HTERT RPE-1 (cell line): ENCODE data around the gene IGSF6.

Experiments used
- in situ Hi-C: fragments of 300-500 bp; cut with MboI; formaldehyde crosslinking; loops from 4 replicates; pipeline ENCODE4 v1.14.3; 2020; ENCODE audit warnings: low sequenced_read_pairs

The IGSF6 gene

GRCh38 chr16:21602785-21603184 lies 49.6 kb downstream of the IGSF6 start:
- in situ Hi-C loops, result no loop called here

GRCh38 chr16:21600031-21600773 lies 52.2 kb downstream of the IGSF6 start:
- in situ Hi-C loops, result no loop called here

GRCh38 chr16:21599122-21600030 lies 53.0 kb downstream of the IGSF6 start, which contains the start of gene METTL9:
METTL9 (plus strand) TSS chr16:21599577; CDS start chr16:21599734, 157 bp downstream.
- in situ Hi-C loops, result no loop called here

DNA sequence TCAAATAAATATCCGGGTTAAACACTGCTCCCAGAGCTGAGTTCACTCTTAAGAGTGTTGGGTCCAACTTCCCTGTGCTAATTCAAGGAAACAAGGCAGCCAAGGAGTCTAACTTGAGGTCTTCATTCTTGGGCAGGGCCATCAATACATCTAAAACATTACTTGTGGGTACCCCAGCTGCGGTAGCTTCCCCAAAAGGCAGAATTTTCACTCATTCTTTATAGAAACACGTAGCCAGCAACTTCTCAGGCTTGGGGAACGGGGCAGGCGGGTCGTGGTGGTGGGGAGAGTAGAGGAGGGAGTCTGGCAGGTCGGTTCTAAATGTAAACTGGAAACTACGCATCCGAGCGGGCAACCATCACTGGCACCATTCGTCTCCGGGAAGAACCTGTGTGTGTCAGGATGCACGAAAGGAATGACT lies 53.7 kb downstream of the IGSF6 start:
- in situ Hi-C loops, result no loop called here

GRCh38 chr16:21598206-21598605 lies 54.2 kb downstream of the IGSF6 start:
- in situ Hi-C loops, result no loop called here

DNA sequence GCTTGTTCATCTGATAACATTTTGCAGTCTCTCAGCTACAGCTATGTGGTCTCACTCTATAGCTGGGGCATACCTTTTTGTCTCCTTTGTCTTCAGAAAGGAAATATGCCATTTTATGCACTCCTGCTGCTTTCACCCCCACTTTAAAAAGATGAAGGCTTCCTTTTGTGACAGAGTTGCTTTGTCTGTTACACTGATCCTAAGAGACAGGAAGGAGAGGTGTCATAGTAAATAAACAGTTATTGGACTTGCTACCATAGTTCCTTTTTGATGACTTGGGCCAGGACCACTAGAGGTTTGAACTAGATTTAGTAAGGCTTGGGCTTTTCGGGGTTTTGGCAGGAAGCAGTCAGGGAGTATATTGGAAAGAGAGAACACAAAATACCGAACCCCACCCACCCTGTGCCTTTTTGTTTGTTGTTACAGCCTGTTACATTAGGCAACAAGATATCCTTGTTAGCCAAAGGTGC lies 54.8 kb downstream of the IGSF6 start:
- in situ Hi-C loops, result no loop called here

DNA sequence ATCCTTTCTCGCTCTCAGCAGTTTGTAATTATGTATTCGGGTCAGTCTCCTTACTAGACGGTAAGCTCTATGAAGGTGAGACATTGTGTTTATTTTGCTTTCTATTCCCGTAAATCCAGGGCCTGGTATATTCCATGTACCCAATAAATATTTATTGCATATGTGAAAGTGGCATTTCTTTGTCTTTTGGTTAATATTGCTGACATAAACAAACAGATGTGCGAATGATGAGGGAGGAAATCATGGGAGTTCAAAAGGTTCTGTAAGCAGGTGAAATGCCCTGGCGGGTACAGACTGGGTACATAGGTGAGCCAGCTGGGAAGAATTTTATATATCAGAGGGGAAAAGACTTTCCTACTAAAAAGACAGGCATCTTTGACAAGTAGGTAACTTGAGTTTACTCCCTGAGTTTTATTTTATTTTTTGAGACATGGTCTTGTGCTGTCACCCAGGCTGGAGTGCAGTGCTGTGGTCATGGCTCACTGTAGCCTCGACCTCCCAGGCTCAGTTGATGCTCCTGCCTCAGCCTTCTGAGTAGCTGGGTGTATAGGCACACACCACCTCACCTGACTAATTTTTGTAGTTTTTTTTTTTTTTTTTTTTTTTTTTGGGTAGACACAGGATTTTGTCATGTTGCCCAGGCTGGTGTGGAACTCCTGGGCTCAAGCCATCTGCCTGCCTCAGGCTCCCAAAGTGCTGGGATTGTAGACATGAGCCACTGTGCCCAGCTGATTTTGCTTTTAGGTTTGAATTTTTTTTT lies 58.7 kb downstream of the IGSF6 start:
- in situ Hi-C loops, result no loop called here

DNA sequence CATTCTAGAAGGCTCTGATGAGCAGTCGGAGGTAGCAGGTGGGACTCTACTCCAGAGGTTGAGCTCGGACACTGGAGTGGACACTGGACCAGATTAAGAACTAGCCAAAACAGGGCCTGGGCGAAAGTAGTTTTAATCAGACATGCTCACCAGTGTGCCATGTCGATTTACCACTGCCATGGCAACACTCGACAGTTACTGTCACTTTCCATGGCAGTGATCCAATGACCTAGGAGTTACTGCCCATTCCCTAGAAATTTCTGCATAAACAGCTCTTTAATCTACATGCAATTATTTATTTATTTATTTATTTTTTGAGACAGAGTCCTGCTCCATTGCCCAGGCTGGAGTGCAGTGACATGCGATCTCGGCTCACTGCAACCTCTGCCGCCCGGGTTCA lies 60.2 kb downstream of the IGSF6 start:
- in situ Hi-C loops, result no loop called here

- in situ Hi-C loops, result no loop called here
Measured at GRCh38 chr16:21590796-21591195, 61.6 kb downstream of the IGSF6 start.

DNA sequence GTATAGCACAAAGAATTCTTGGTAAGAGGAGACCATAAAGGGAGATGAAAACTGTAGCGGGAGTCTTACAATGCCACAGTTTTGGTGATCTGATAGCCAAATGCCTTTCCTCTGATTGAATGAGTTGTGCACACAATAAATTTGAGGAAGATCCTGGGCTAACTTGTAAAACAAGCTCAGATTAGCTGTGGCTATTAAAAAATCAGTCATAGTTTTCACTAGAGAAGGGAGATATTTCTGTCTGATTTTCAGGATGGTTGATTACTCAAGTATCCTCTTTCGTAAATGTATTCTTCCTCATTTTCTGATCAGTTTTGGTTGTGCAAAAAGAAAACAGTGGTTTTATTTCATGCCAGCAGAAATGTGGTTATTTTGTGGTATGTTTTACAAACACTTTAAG lies 62.1 kb downstream of the IGSF6 start:
- in situ Hi-C loops, result no loop called here

DNA sequence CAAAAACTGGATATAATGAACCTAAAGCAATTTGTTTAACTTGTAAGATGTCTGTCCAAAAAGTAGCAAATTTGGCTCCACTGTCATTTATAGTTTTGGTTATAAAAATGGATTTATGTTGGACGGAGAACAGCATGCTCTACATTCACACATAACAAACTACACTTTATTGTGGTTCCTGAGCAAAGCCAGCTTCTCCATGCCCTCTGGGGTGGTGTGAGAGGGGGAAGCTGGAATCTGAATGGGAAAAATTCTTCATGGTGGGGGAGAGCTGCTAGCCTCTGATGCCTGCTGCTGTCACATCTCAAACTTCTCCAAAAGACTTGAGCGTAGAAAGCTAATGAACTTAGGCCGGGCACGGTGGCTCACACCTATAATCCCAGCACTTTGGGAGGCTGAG lies 62.9 kb downstream of the IGSF6 start:
- in situ Hi-C loops, result no loop called here
